ENCODE measurements around the gene NOP16. TPM values are rescaled to one million over a fixed set of nuclear protein-coding genes. Genes with fewer than 3 reads are reported as not detected.

Gene NOP16
- total RNA-seq, result 33.4 and 35.3 TPM in 2 replicates

GRCh38 chr5:176388444-176389134 is at the start of gene NOP16, which contains the start of gene HIGD2A:
NOP16 (minus strand) TSS chr5:176388598; CDS start chr5:176388539, 59 bp downstream.
HIGD2A (plus strand) TSS chr5:176388751; CDS start chr5:176388820, 69 bp downstream.

GRCh38 chr5:176415952-176416924 is 27.8 kb upstream of the NOP16 start, which contains the start of gene CLTB:
CLTB (minus strand) TSS chr5:176416539; CDS start chr5:176416363, 176 bp downstream.

GRCh38 chr5:176365351-176366231 is 22.8 kb downstream of the NOP16 start, which contains the start of gene ARL10:
ARL10 (plus strand) TSS chr5:176365487; CDS start chr5:176365564, 77 bp downstream.

GRCh38 chr5:176361437-176362232 is 26.8 kb downstream of the NOP16 start, which contains the start of gene KIAA1191:
KIAA1191 (minus strand) TSS chr5:176361764; CDS start chr5:176359508, 2,256 bp downstream.

Other genes starting within 250 kb of the NOP16 start
- gene SIMC1, start 150.2 kb downstream of the NOP16 start, total RNA-seq, result 7.3 and 11.8 TPM in 2 replicates
- gene KIAA1191, start 26.8 kb downstream of the NOP16 start, total RNA-seq, result 65.2 and 86.1 TPM in 2 replicates
- 3.2 and 5.5 TPM in 2 replicates for gene ARL10, start 23.1 kb downstream of the NOP16 start, total RNA-seq
- gene HIGD2A, start 153 bp upstream of the NOP16 start, total RNA-seq, result 122 and 143 TPM in 2 replicates
- gene CLTB, start 27.9 kb upstream of the NOP16 start, total RNA-seq, result 377 and 389 TPM in 2 replicates
- gene FAF2, start 59.8 kb upstream of the NOP16 start, total RNA-seq, result 25.2 and 35.5 TPM in 2 replicates
- 13.0 and 19.1 TPM in 2 replicates for gene RNF44, start 148.8 kb upstream of the NOP16 start, total RNA-seq
- 0.07 TPM in 1 of 2 replicates, not detected in the other for gene CDHR2, start 160.7 kb upstream of the NOP16 start, total RNA-seq
- gene GPRIN1, start 221.6 kb upstream of the NOP16 start, total RNA-seq, result 5.3 and 7.3 TPM in 2 replicates
- gene SNCB, start 241.9 kb upstream of the NOP16 start, total RNA-seq, result 0.14 and 1.0 TPM in 2 replicates
- gene EIF4E1B, start 242.1 kb upstream of the NOP16 start, total RNA-seq, result not detected in 2 replicates